Measurements from ENCODE around the gene LRRFIP1. TPM values are rescaled to one million over a fixed set of nuclear protein-coding genes. Genes with fewer than 3 reads are reported as not detected.

Gene LRRFIP1
- total and polyA plus RNA-seq, 8 donors: 104 to 160 (median 122) TPM

GRCh38 chr2:237706257-237706656 is 78.9 kb downstream of the LRRFIP1 start:
- intact Hi-C loops (cut with DNase I): no loop called here
- ATAC-seq (no peak), DNase-seq (no peak)
- Histone ChIP-seq H3K27ac (peak overlapping the region in 1 of 2 donors; percentile 100), H3K9me3 (no peaks in the 10 kb centered on the region), H3K27me3 (no peaks in the 10 kb centered on the region), H3K36me3 (peaks cover 0 to 32% of the 10 kb centered on the region in 2 donors), H3K4me3 (no peak overlapping the region), H3K4me1 (peaks cover 49 to 83% of the 10 kb centered on the region in 2 donors)
- TF ChIP-seq CTCF (IDR thresholded peaks at IDR 0.05): no peak

- Histone ChIP-seq H3K36me3 (peaks cover 0 to 49% of the 10 kb centered on the region in 2 donors), H3K27ac (peak overlapping the region; percentile 69 to 100), H3K9me3 (no peaks in the 10 kb centered on the region), H3K4me3 (no peak overlapping the region), H3K27me3 (no peaks in the 10 kb centered on the region), H3K4me1 (peaks cover 32 to 65% of the 10 kb centered on the region in 2 donors)
- intact Hi-C loops (cut with DNase I): no loop called here
- TF ChIP-seq CTCF (IDR thresholded peaks at IDR 0.05): no peak
- peak; percentile 1 for ATAC-seq
- no peak for DNase-seq
Observed at GRCh38 chr2:237708065-237708398, 80.6 kb downstream of the LRRFIP1 start.

- no peaks in the 10 kb centered on the region for H3K9me3 ChIP-seq
- TF ChIP-seq CTCF (IDR thresholded peaks at IDR 0.05): no peak
- no peak overlapping the region for H3K4me3 ChIP-seq
- H3K27ac ChIP-seq: peak overlapping the region; percentile 26 to 69
- H3K27me3 ChIP-seq: no peaks in the 10 kb centered on the region
- H3K36me3 ChIP-seq: peaks cover 0 to 50% of the 10 kb centered on the region in 2 donors
- peaks cover 27 to 60% of the 10 kb centered on the region in 2 donors for H3K4me1 ChIP-seq
- ATAC-seq (peak; percentile 29), DNase-seq (no peak)
- intact Hi-C loops (cut with DNase I): no loop called here
Observed at GRCh38 chr2:237708491-237708890, 81.1 kb downstream of the LRRFIP1 start.

- intact Hi-C loops (cut with DNase I): no loop called here
- TF ChIP-seq CTCF (IDR thresholded peaks at IDR 0.05): no peak
- no peaks in the 10 kb centered on the region for H3K9me3 ChIP-seq
- H3K27me3 ChIP-seq: no peaks in the 10 kb centered on the region
- peaks cover 22 to 55% of the 10 kb centered on the region in 2 donors for H3K4me1 ChIP-seq
- no peak for DNase-seq
- H3K4me3 ChIP-seq: no peak overlapping the region
- peaks cover 0 to 50% of the 10 kb centered on the region in 2 donors for H3K36me3 ChIP-seq
- peak overlapping the region; percentile 26 to 69 for H3K27ac ChIP-seq
- ATAC-seq: no peak
Observed at GRCh38 chr2:237708961-237709360, 81.6 kb downstream of the LRRFIP1 start.

- intact Hi-C loops (cut with DNase I): no loop called here
- Histone ChIP-seq H3K4me1 (peaks cover 19 to 53% of the 10 kb centered on the region in 2 donors), H3K27me3 (no peaks in the 10 kb centered on the region), H3K36me3 (peaks cover 0 to 50% of the 10 kb centered on the region in 2 donors), H3K27ac (no peak overlapping the region), H3K4me3 (no peak overlapping the region), H3K9me3 (no peaks in the 10 kb centered on the region)
- no peak for DNase-seq
- no peak for TF ChIP-seq CTCF (IDR thresholded peaks at IDR 0.05)
- ATAC-seq: no peak
Observed at GRCh38 chr2:237711458-237712150, 84.2 kb downstream of the LRRFIP1 start.
